ENCODE results near the gene RHOH.

RHOH gene

GRCh38 chr4:40195182-40196177 lies 1.4 kb upstream of the RHOH start:
- H3K9me3 Mint-ChIP-seq = no peaks in the 10 kb centered on the region
- H3K27ac Mint-ChIP-seq = peak overlapping the region; percentile 98
- H3K36me3 Mint-ChIP-seq = peaks cover 19% of the 10 kb centered on the region
- peaks cover 60% of the 10 kb centered on the region for H3K4me1 Mint-ChIP-seq
- H3K4me3 Mint-ChIP-seq = peak overlapping the region; percentile 99
- no peaks in the 10 kb centered on the region for H3K27me3 Mint-ChIP-seq

GRCh38 chr4:40196272-40196671 lies 559 bp upstream of the RHOH start:
- Mint-ChIP-seq H3K27ac (peak overlapping the region; percentile 98), H3K4me1 (peaks cover 56% of the 10 kb centered on the region), H3K36me3 (peaks cover 25% of the 10 kb centered on the region), H3K9me3 (no peaks in the 10 kb centered on the region), H3K27me3 (no peaks in the 10 kb centered on the region), H3K4me3 (peak overlapping the region; percentile 99)

GRCh38 chr4:40197879-40198689 lies 1.3 kb downstream of the RHOH start:
- H3K9me3 Mint-ChIP-seq = no peaks in the 10 kb centered on the region
- peaks cover 47% of the 10 kb centered on the region for H3K4me1 Mint-ChIP-seq
- H3K36me3 Mint-ChIP-seq = peaks cover 34% of the 10 kb centered on the region
- H3K27ac Mint-ChIP-seq = peak overlapping the region; percentile 98
- H3K27me3 Mint-ChIP-seq = no peaks in the 10 kb centered on the region
- H3K4me3 Mint-ChIP-seq = peak overlapping the region; percentile 99

- H3K4me3 Mint-ChIP-seq = peak overlapping the region; percentile 99
- H3K36me3 Mint-ChIP-seq = peaks cover 39% of the 10 kb centered on the region
- no peaks in the 10 kb centered on the region for H3K9me3 Mint-ChIP-seq
- no peaks in the 10 kb centered on the region for H3K27me3 Mint-ChIP-seq
- H3K4me1 Mint-ChIP-seq = peaks cover 46% of the 10 kb centered on the region
- peak overlapping the region; percentile 98 for H3K27ac Mint-ChIP-seq
These were observed 2.4 kb downstream of the RHOH start for GRCh38 chr4:40199179-40199670.

GRCh38 chr4:40199999-40200874 lies 3.4 kb downstream of the RHOH start:
- peak overlapping the region; percentile 99 for H3K4me3 Mint-ChIP-seq
- H3K9me3 Mint-ChIP-seq = no peaks in the 10 kb centered on the region
- H3K27ac Mint-ChIP-seq = peak overlapping the region; percentile 98
- H3K4me1 Mint-ChIP-seq = peaks cover 45% of the 10 kb centered on the region
- peaks cover 41% of the 10 kb centered on the region for H3K36me3 Mint-ChIP-seq
- H3K27me3 Mint-ChIP-seq = no peaks in the 10 kb centered on the region

- Mint-ChIP-seq H3K27ac (peak overlapping the region; percentile 98), H3K9me3 (no peaks in the 10 kb centered on the region), H3K4me3 (peak overlapping the region; percentile 99), H3K4me1 (peaks cover 45% of the 10 kb centered on the region), H3K27me3 (no peaks in the 10 kb centered on the region), H3K36me3 (peaks cover 42% of the 10 kb centered on the region)
These were observed 4.3 kb downstream of the RHOH start for GRCh38 chr4:40200875-40201801.

- peaks cover 46% of the 10 kb centered on the region for H3K4me1 Mint-ChIP-seq
- H3K27me3 Mint-ChIP-seq = no peaks in the 10 kb centered on the region
- peak overlapping the region; percentile 99 for H3K4me3 Mint-ChIP-seq
- no peaks in the 10 kb centered on the region for H3K9me3 Mint-ChIP-seq
- H3K27ac Mint-ChIP-seq = peak overlapping the region; percentile 98
- peaks cover 42% of the 10 kb centered on the region for H3K36me3 Mint-ChIP-seq
These were observed 5.1 kb downstream of the RHOH start for GRCh38 chr4:40201898-40202297.

GRCh38 chr4:40202474-40202873 lies 5.6 kb downstream of the RHOH start:
- Mint-ChIP-seq H3K9me3 (no peaks in the 10 kb centered on the region), H3K4me1 (peaks cover 50% of the 10 kb centered on the region), H3K4me3 (peak overlapping the region; percentile 99), H3K27ac (peak overlapping the region; percentile 98), H3K36me3 (peaks cover 42% of the 10 kb centered on the region), H3K27me3 (no peaks in the 10 kb centered on the region)

GRCh38 chr4:40204507-40205258 lies 7.9 kb downstream of the RHOH start:
- Mint-ChIP-seq H3K27ac (peak overlapping the region; percentile 95), H3K36me3 (peaks cover 35% of the 10 kb centered on the region), H3K9me3 (no peaks in the 10 kb centered on the region), H3K4me1 (peaks cover 64% of the 10 kb centered on the region), H3K27me3 (no peaks in the 10 kb centered on the region), H3K4me3 (peak overlapping the region; percentile 99)

- Mint-ChIP-seq H3K27ac (peak overlapping the region; percentile 95), H3K36me3 (peaks cover 36% of the 10 kb centered on the region), H3K4me1 (peaks cover 73% of the 10 kb centered on the region), H3K9me3 (no peaks in the 10 kb centered on the region), H3K27me3 (no peaks in the 10 kb centered on the region), H3K4me3 (peak overlapping the region; percentile 99)
These were observed 8.7 kb downstream of the RHOH start for GRCh38 chr4:40205259-40206198.

- Mint-ChIP-seq H3K4me3 (peak overlapping the region; percentile 99), H3K27me3 (no peaks in the 10 kb centered on the region), H3K4me1 (peaks cover 76% of the 10 kb centered on the region), H3K36me3 (peaks cover 36% of the 10 kb centered on the region), H3K9me3 (no peaks in the 10 kb centered on the region), H3K27ac (peak overlapping the region; percentile 95)
These were observed 9.6 kb downstream of the RHOH start for GRCh38 chr4:40206426-40206825.

GRCh38 chr4:40209401-40209800 lies 12.6 kb downstream of the RHOH start:
- peaks cover 83% of the 10 kb centered on the region for H3K4me1 Mint-ChIP-seq
- H3K9me3 Mint-ChIP-seq = no peaks in the 10 kb centered on the region
- no peaks in the 10 kb centered on the region for H3K27me3 Mint-ChIP-seq
- H3K36me3 Mint-ChIP-seq = peaks cover 39% of the 10 kb centered on the region
- peak overlapping the region; percentile 95 for H3K27ac Mint-ChIP-seq
- peak overlapping the region; percentile 69 for H3K4me3 Mint-ChIP-seq

All from activated naive CD4-positive, alpha-beta T cell treated with anti-CD3 and anti-CD28 coated beads, Interleukin-2, amount 50 U/mL, for 24 hours (primary cell).